ENCODE measurements around the gene GHRHR. TPM values are rescaled to one million over a fixed set of nuclear protein-coding genes. Genes with fewer than 3 reads are reported as not detected.

The GHRHR gene
- total RNA-seq, 6 donors from 2014 or later = 0.67 to 3.1 (median 1.1) TPM; not detected in 2

DNA sequence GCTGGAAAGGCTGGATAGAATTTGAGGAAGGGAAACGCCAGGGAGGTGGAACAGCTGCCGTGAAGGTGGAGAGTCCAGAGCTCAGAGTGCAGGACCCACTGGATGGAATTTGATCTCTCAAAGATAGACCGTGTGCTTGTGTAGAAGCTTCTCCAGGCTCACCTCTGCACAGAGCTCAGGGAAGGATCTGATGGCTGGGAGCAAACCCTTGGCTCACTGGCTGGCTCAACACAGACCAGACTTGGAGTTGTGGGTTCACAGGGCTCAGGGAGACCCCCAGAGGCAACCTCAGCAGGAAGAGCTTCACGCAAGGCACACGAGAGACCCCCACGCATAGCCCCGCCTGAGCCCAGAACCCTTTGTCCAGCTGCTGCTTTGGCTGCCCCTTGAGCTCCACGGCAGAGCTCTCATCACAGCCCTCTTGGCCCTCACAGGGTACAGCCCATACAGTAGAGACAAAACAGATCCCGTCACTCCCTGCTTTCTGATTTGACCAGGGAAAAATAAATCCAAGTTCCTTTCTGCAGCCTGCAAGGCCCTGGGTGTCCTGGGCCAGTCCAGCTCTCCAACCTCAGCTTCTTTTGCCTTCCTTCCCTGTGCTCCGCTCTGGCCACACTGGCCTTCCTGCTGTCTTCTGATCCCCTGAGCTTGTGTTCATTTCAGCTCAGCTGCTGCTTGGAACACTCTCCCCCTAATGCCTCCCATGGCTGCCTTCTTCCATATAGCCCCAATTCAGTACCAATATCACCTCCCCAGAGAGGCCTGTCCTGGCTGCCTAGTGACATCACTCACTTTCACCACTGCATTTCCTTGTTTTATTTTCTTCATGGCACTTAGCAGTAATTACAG lies 26.3 kb downstream of the GHRHR start:
- H3K36me3 ChIP-seq = no peaks in the 10 kb centered on the region
- DNase-seq (peak in 1 of 2 donors; percentile 23), ATAC-seq (ENCODE audit: low FRiP score in 2 of 2) (no peak)
- TF ChIP-seq POLR2AphosphoS5 (IDR thresholded peaks at IDR 0.05) (no peak), POLR2A (IDR thresholded peaks at IDR 0.05) (no peak), EP300 (IDR thresholded peaks at IDR 0.05) (no peak)
- TF ChIP-seq, protein P1, sequence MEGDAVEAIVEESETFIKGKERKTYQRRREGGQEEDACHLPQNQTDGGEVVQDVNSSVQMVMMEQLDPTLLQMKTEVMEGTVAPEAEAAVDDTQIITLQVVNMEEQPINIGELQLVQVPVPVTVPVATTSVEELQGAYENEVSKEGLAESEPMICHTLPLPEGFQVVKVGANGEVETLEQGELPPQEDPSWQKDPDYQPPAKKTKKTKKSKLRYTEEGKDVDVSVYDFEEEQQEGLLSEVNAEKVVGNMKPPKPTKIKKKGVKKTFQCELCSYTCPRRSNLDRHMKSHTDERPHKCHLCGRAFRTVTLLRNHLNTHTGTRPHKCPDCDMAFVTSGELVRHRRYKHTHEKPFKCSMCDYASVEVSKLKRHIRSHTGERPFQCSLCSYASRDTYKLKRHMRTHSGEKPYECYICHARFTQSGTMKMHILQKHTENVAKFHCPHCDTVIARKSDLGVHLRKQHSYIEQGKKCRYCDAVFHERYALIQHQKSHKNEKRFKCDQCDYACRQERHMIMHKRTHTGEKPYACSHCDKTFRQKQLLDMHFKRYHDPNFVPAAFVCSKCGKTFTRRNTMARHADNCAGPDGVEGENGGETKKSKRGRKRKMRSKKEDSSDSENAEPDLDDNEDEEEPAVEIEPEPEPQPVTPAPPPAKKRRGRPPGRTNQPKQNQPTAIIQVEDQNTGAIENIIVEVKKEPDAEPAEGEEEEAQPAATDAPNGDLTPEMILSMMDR (IDR thresholded peaks at IDR 0.05) = no peak
- no peak overlapping the region for H3K4me3 ChIP-seq
- H3K27ac ChIP-seq = no peak overlapping the region
- H3K9me3 ChIP-seq = no peaks in the 10 kb centered on the region
- H3K27me3 ChIP-seq = no peaks in the 10 kb centered on the region
- WGBS, 2 donors = 88 to 92% methylated on average over 9 to 10 of the region's 10 CpGs
- peaks cover 0 to 16% (median 6%) of the 10 kb centered on the region in 4 donors for H3K4me1 ChIP-seq

DNA sequence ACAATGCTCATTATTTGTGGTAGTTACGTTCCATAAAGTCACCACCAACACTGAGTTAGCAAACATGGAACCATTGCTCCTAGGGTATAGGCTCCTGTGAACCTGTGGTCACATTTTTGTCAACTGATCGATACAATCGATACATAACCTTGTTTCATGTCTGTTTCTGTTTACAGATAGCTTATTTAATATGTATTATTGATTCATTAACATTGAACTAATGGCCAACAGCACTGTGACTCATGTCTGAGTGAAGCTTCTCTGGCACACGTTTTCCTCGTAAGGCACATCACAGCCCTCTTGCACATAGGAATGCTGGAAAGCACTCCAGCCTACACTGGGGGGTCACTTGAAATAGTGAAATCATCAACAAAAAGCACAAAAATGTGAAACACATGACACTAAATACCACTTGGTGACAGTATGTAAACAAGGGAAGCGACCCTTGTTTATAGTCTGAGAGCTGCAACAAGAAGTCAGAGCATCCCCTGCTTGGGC lies 27.0 kb downstream of the GHRHR start:
- WGBS, 2 donors = 78 to 79% methylated on average over 6 of the region's 6 CpGs
- TF ChIP-seq POLR2A (IDR thresholded peaks at IDR 0.05) (no peak), EP300 (IDR thresholded peaks at IDR 0.05) (no peak), POLR2AphosphoS5 (IDR thresholded peaks at IDR 0.05) (no peak)
- TF ChIP-seq, protein P1 (IDR thresholded peaks at IDR 0.05) = no peak
- Histone ChIP-seq H3K27me3 (no peaks in the 10 kb centered on the region), H3K4me1 (peaks cover 0 to 16% (median 6%) of the 10 kb centered on the region in 4 donors), H3K36me3 (no peaks in the 10 kb centered on the region), H3K9me3 (no peaks in the 10 kb centered on the region), H3K27ac (no peak overlapping the region), H3K4me3 (no peak overlapping the region)
- DNase-seq (no peak), ATAC-seq (ENCODE audit: low FRiP score in 2 of 2) (no peak)

DNA sequence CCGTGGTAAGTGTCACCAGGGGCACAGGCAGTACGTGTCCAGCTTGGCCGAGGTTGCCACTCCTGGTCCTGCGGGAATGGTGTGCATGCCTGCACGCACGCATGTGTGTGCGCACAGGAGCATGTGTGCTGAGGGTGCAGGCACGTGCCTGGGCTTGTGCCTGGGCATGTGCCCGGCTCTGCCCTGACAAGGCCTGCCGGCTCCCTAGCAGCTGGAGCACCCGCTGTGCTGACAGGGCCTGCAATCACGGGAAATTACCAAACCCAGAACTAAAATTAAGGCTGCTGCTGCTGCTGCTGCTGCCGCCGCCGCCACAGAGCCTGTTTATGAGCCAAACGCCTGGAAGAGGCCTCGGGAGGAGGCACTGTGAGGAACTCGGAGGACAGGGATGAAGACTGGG lies 28.7 kb downstream of the GHRHR start:
- DNase-seq (peak in 1 of 2 donors; percentile 69), ATAC-seq (ENCODE audit: low FRiP score in 2 of 2) (no peak)
- Histone ChIP-seq H3K9me3 (no peaks in the 10 kb centered on the region), H3K27me3 (no peaks in the 10 kb centered on the region), H3K36me3 (no peaks in the 10 kb centered on the region), H3K4me1 (peaks cover 0 to 18% (median 8%) of the 10 kb centered on the region in 4 donors), H3K27ac (no peak overlapping the region), H3K4me3 (no peak overlapping the region)
- TF ChIP-seq POLR2AphosphoS5 (IDR thresholded peaks at IDR 0.05) = no peak
- TF ChIP-seq, protein P1 (IDR thresholded peaks at IDR 0.05) = no peak
- no peak for TF ChIP-seq EP300 (IDR thresholded peaks at IDR 0.05)
- no peak for TF ChIP-seq POLR2A (IDR thresholded peaks at IDR 0.05)
- 80 to 93% methylated on average over 17 to 18 of the region's 18 CpGs for WGBS, 2 donors

DNA sequence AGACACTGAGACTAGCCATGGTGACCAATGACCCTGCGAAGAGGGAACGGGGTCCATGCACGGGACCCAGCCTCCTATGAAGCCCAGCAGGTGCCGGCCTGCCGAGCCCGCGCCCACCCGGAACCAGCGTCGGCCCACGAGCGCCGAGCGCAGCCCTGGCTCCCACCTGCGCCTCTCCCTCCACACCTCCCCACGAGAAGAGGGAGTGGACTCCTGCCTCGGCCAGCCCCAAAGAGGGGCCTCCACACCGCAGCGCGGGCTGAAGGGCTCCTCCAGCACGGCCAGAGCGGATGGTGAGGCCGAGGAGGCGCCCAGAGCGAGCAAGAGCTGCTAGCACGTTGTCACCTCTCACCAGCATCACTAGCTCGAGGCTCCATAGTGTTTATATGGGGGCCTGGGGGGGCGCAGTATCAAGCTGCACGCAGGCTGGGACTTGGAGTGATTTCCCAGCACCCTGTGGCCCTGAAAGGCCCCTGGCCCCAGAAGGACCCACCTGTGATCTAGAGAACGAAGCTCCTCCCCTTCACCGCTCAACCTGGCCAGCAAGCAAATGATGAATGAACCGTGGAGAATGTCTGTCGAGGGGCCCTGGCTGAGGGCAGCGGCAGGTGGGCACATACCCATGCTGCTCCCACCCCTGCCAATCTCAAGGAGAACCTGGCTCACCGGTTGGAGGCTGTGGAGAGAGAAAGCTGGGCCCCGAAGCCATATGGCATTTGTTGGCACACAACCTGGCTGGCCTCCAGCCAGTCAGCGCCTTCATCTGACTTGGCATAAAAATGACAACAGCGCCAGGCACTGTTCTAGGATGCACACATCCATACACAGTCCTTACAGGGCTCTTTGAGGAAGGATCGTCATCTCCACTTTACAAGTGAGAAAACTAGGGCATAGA lies 30.7 kb downstream of the GHRHR start:
- 93 to 98% methylated on average over 7 to 39 of the region's 39 CpGs for WGBS, 2 donors
- no peaks in the 10 kb centered on the region for H3K36me3 ChIP-seq
- peaks cover 0 to 6% (median 0%) of the 10 kb centered on the region in 4 donors for H3K4me1 ChIP-seq
- H3K27me3 ChIP-seq = no peaks in the 10 kb centered on the region
- no peak overlapping the region for H3K4me3 ChIP-seq
- ATAC-seq (ENCODE audit: low FRiP score in 2 of 2) = no peak
- H3K9me3 ChIP-seq = no peaks in the 10 kb centered on the region
- peak in 1 of 2 donors; percentile 75 for DNase-seq
- no peak for TF ChIP-seq EP300 (IDR thresholded peaks at IDR 0.05)
- TF ChIP-seq, protein P1 (IDR thresholded peaks at IDR 0.05) = no peak
- H3K27ac ChIP-seq = no peak overlapping the region
